Esophagus muscularis mucosa (tissue), 4 donors: ENCODE data around the gene GPBP1.

Experiments
- CTCF ChIP-seq, 3 experiments: fragments of 200-600 bp in 2 of 3; fragments of 450-650 bp in 1 of 3; sonication (generic) in 2 of 3; IDR thresholded peaks; one replicate each; pipeline ENCODE4 v1.5.1; 2017 to 2019; ENCODE audit warnings: antibody characterized with exemption in 3 of 3, mild to moderate bottlenecking in 2 of 3, moderate library complexity in 1 of 3
- EP300 ChIP-seq: sonication (generic); formaldehyde crosslinking; IDR thresholded peaks from one replicate; pipeline ENCODE4 v1.6.1; 2017; ENCODE audit warnings: antibody characterized with exemption
- POLR2A ChIP-seq: fragments of 450-650 bp; IDR thresholded peaks from one replicate; pipeline ENCODE4 v1.6.1; 2017; ENCODE audit warnings: antibody characterized with exemption, moderate library complexity, mild to moderate bottlenecking, low read depth
- POLR2AphosphoS5 ChIP-seq, 2 donors: sonication (generic); formaldehyde crosslinking; IDR thresholded peaks; one replicate each; pipeline ENCODE4 v1.6.1; 2017; ENCODE audit warnings: antibody characterized with exemption in 2 of 2

GRCh38 chr5:57194653-57195052 is 20.8 kb downstream of the GPBP1 start:
- TF ChIP-seq EP300 (no peak), POLR2AphosphoS5 (IDR thresholded peaks at IDR 0.05) (no peak), CTCF (IDR thresholded peaks at IDR 0.05) (no peak), POLR2A (no peak)
